ENCODE data around the gene SEC16B.

Gene SEC16B

DNA sequence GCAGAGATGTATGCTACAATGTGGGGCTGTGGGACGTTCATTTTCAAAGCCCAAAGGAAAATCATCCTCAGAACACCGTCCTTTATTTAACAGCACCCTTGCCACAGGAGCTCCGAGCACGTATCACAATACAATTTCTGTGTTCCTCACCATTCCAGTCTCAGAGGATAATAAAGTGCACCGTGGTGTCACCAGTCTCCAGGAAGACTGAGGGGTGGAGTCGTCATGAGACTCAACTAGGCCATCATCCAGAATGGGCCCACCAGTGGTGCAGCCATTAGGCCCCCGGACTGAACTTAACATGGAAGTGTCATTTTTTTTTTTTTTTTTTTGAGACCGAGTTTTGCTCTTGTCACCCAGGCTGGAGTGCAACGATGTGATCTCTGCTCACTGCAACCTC is 17.2 kb downstream of the SEC16B start:
- Histone ChIP-seq H3K4me1 (ENCODE audit: insufficient read depth, low read length) (no peaks in the 10 kb centered on the region; the same call in 1 of the 2 replicates), H3K36me3 (ENCODE audit: insufficient read depth, low read depth, low read length) (no peaks in the 10 kb centered on the region), H3K4me3 (ENCODE audit: low read length) (no peak overlapping the region), H3K9me3 (ENCODE audit: insufficient read depth, low read depth, low read length) (no peaks in the 10 kb centered on the region; the same call in 1 of the 2 replicates), H3K27ac (ENCODE audit: low read length) (no peak overlapping the region), H3K9ac (ENCODE audit: low read depth, low read length) (no peak overlapping the region), H3K27me3 (ENCODE audit: insufficient read depth, low read length) (no peaks in the 10 kb centered on the region)

DNA sequence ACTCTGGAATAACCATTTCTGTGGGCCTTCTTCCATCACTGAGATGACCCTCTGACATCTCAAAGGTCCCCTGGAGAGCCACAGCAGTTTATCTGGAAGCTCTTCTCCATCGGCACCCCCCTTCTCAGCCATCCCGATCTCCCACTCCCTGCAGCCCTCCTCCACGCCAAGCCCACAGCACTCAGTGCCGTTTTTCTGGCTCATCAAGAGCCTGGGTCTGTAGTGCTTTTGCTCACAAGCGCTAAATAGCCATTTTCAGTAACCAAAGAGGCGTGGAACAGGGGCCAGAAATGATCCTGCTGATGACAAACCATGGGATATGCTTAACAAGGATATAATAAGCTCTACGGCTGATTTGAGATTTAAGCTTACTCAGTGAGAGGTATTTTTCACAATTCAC is 17.6 kb downstream of the SEC16B start:
- no peaks in the 10 kb centered on the region; the same call in 1 of the 2 replicates for H3K4me1 ChIP-seq (ENCODE audit: insufficient read depth, low read length)
- H3K27me3 ChIP-seq (ENCODE audit: insufficient read depth, low read length): no peaks in the 10 kb centered on the region
- H3K9me3 ChIP-seq (ENCODE audit: insufficient read depth, low read depth, low read length): no peaks in the 10 kb centered on the region; the same call in 1 of the 2 replicates
- H3K27ac ChIP-seq (ENCODE audit: low read length): no peak overlapping the region
- H3K36me3 ChIP-seq (ENCODE audit: insufficient read depth, low read depth, low read length): no peaks in the 10 kb centered on the region
- H3K9ac ChIP-seq (ENCODE audit: low read depth, low read length): no peak overlapping the region
- H3K4me3 ChIP-seq (ENCODE audit: low read length): no peak overlapping the region

DNA sequence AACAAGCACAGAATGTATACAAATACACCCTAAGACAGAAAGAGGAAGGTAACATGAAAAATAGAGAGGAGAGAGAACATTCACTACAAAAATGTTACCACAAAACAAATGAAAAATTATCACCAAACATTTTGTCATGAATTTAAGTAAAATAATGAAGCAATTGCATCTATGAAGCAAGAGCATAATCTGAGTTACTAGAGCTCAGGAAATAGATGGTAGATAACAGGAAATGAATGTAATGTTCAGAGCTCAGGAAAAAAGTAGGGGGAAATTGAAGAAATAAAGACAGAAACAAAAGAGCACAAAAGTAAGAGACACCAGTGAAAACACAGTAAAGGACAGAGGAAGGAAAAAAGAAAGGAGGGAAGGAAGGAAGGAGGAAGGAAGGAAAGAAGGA is 19.4 kb downstream of the SEC16B start:
- no peak overlapping the region for H3K27ac ChIP-seq (ENCODE audit: low read length)
- no peak overlapping the region for H3K4me3 ChIP-seq (ENCODE audit: low read length)
- no peak overlapping the region for H3K9ac ChIP-seq (ENCODE audit: low read depth, low read length)
- H3K9me3 ChIP-seq (ENCODE audit: insufficient read depth, low read depth, low read length): no peaks in the 10 kb centered on the region
- H3K36me3 ChIP-seq (ENCODE audit: insufficient read depth, low read depth, low read length): no peaks in the 10 kb centered on the region
- no peaks in the 10 kb centered on the region; the same call in 1 of the 2 replicates for H3K4me1 ChIP-seq (ENCODE audit: insufficient read depth, low read length)
- H3K27me3 ChIP-seq (ENCODE audit: insufficient read depth, low read length): no peaks in the 10 kb centered on the region

DNA sequence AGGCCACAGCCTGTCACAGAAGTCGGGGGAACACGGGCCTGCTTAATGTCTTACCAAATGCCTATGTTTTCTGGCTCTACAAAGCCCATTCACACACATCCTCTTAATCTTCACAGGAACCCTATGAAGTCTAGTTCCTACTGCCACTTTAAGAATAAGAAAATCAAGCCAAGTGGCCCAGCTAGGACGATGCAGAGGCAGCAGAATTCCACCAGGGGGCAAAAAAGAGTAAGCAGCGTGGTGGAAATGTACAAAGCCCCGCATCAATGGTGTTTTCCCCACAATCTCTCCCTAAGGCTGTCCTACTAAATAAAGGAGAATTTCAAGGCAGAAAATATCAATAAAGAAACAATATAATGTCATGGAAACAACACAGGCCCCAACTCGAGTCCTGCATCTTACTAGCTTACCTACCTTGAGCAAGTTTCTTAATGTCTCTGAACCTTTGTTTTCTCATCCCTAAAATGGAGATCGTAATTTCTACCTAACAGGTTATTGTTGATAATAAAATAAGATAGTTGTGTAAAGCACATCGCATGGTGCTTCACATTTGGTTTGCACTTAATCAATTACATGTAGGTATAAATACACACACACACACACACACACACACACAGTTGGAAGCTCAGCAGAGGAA is 21.4 kb downstream of the SEC16B start:
- Histone ChIP-seq H3K27me3 (ENCODE audit: insufficient read depth, low read length) (no peaks in the 10 kb centered on the region), H3K4me1 (ENCODE audit: insufficient read depth, low read length) (no peaks in the 10 kb centered on the region; the same call in 1 of the 2 replicates), H3K9me3 (ENCODE audit: insufficient read depth, low read depth, low read length) (no peaks in the 10 kb centered on the region), H3K9ac (ENCODE audit: low read depth, low read length) (no peak overlapping the region), H3K4me3 (ENCODE audit: low read length) (no peak overlapping the region), H3K27ac (ENCODE audit: low read length) (no peak overlapping the region), H3K36me3 (ENCODE audit: insufficient read depth, low read depth, low read length) (no peaks in the 10 kb centered on the region)

DNA sequence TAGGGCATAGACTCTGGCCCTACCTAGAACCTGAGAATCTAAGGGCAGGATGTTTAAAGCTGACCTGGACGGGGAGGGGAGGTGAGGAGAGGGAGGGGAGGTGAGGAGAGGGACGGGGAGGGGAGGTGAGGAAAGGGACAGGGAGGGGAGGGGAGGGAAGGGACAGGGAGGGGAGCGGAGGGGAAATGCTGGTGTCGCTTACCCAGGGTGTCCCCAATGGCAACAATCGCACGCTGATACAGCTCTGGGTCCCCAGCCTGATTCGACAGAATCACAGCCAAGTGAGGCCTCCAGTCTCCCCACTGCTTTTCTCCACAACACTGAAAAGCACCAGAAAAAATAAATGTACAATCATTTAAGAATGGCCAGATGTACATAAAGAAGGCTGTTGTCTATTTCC is 22.2 kb downstream of the SEC16B start:
- no peaks in the 10 kb centered on the region for H3K9me3 ChIP-seq (ENCODE audit: insufficient read depth, low read depth, low read length)
- H3K9ac ChIP-seq (ENCODE audit: low read depth, low read length): no peak overlapping the region
- H3K27me3 ChIP-seq (ENCODE audit: insufficient read depth, low read length): no peaks in the 10 kb centered on the region
- no peaks in the 10 kb centered on the region; the same call in 1 of the 2 replicates for H3K4me1 ChIP-seq (ENCODE audit: insufficient read depth, low read length)
- no peak overlapping the region for H3K4me3 ChIP-seq (ENCODE audit: low read length)
- H3K36me3 ChIP-seq (ENCODE audit: insufficient read depth, low read depth, low read length): no peaks in the 10 kb centered on the region
- H3K27ac ChIP-seq (ENCODE audit: low read length): no peak overlapping the region

DNA sequence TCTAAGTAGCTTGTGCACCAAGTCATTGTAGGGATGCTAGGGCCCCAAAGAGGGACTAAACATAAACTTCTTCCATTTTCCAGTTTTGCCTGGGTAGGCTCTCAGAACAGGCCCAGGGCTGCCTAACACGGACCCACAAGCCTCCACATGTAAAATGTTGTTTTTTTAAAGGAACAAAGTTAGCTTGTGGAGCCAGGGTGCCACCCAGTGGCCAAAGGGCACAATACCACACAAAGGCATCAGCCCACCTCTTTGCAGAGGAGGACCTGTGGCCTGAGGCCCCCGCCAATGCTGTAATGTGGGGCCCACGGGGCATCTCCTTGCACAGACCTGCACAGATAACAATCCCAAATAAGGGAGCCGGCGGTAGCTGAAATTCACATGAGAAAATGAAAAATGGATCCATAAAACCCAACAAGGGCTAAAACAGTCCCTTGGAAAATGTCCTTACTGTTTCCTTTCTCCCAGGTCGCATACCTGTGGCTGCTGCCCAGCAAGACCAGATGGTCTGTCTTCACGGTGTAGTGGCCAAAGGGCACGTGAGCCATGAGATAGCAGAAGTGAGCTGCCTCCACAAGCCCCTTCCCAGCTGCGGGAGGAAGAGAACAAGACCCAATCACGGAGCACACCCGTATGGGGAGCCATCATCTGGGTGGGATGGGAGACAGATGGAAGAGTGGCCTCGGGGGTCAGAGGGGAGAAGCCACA is 23.8 kb downstream of the SEC16B start:
- Histone ChIP-seq H3K36me3 (ENCODE audit: insufficient read depth, low read depth, low read length) (no peaks in the 10 kb centered on the region), H3K27ac (ENCODE audit: low read length) (no peak overlapping the region), H3K9me3 (ENCODE audit: insufficient read depth, low read depth, low read length) (no peaks in the 10 kb centered on the region), H3K4me3 (ENCODE audit: low read length) (no peak overlapping the region), H3K27me3 (ENCODE audit: insufficient read depth, low read length) (no peaks in the 10 kb centered on the region), H3K9ac (ENCODE audit: low read depth, low read length) (no peak overlapping the region), H3K4me1 (ENCODE audit: insufficient read depth, low read length) (no peaks in the 10 kb centered on the region; the same call in 1 of the 2 replicates)

DNA sequence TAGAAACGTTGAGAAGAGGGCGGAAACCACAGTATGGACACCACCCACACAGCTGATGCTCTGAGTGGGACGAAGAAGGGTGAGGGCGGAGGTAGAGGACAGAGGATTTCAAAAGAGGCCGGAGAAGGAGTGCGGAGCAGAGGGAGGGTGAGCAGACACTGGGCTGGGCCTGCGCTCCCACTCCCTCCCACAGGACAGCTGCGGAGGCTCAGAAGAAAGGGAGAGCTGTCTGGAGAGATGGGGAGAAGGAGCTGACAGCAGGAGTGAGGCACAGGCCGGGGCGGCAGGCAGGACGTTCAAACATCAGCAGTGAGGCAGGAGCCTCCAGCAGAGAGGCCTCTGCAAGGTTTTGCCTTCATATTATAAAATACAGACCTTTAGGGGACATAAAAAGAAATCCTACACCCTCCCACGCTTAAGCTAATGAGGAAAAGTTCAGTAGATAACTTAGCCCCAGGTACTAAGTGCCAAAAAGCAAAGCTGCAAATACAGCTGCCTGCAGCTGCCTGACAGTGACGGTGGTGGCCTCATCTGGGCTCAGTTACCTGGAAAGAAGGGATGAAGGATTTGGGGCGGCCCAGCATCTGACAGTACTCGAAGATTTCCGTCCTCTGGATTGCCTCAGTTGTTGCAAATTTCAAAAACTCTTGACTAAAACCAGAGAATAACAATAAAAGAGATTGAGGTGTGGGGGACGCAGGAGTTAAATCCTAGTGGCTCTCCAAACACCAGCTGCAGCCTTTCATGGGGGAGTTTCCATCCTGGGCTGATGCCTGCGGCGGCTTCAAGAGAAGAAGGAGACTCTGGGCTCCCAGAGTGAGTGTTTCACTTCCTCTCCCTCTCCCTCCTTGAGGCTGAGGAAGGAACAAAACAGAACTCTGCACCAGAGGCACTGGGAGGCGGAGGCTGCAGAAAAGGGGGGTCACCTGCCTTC is 25.6 kb downstream of the SEC16B start:
- H3K9me3 ChIP-seq (ENCODE audit: insufficient read depth, low read depth, low read length): no peaks in the 10 kb centered on the region
- H3K27ac ChIP-seq (ENCODE audit: low read length): no peak overlapping the region
- no peaks in the 10 kb centered on the region for H3K36me3 ChIP-seq (ENCODE audit: insufficient read depth, low read depth, low read length)
- no peak overlapping the region for H3K4me3 ChIP-seq (ENCODE audit: low read length)
- H3K4me1 ChIP-seq (ENCODE audit: insufficient read depth, low read length): no peaks in the 10 kb centered on the region; the same call in 1 of the 2 replicates
- H3K9ac ChIP-seq (ENCODE audit: low read depth, low read length): no peak overlapping the region
- H3K27me3 ChIP-seq (ENCODE audit: insufficient read depth, low read length): no peaks in the 10 kb centered on the region

DNA sequence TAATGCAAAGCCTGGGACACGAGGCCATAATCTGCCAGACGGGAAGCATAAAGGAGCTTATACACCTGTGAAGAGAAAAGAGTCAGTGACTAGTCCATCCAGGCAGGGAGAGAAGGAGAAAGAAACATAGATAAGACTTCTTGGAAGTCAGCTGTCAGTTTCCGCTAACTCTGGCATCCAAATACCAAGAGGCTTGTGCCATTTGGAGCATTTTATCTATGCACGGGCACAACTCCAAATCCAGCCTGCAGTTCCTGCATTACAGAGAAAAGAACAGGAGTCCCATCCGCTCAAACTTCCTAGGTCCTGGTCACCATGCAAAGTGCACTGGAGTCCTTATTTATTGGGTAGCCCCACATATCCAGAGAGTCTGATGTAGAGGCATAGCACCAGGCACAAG is 27.9 kb downstream of the SEC16B start:
- Histone ChIP-seq H3K9me3 (ENCODE audit: insufficient read depth, low read depth, low read length) (no peaks in the 10 kb centered on the region), H3K4me1 (ENCODE audit: insufficient read depth, low read length) (no peaks in the 10 kb centered on the region)

DNA sequence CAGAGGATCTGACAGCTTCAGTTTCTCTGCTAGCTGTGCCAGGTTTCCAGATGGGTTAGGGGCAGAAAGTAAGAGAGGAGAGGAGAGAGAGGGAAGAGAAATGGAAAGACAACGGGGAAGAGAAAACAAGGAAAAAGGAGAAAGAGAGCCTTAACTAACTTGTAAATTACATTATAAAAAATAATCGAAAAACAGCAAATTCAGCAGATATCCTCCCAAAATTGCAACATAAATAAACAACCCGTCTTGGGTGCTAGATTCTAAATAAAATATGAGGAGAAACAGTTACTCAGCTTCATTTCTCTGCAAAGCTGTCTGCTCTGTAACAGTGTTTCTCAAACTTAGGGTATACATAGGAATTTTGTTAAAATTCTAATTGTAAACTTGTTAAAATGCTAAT is 29.2 kb downstream of the SEC16B start:
- Histone ChIP-seq H3K4me3 (ENCODE audit: low read length) (no peak overlapping the region), H3K9ac (ENCODE audit: low read depth, low read length) (no peak overlapping the region), H3K27me3 (ENCODE audit: insufficient read depth, low read length) (no peaks in the 10 kb centered on the region), H3K27ac (ENCODE audit: low read length) (no peak overlapping the region), H3K4me1 (ENCODE audit: insufficient read depth, low read length) (no peaks in the 10 kb centered on the region), H3K36me3 (ENCODE audit: insufficient read depth, low read depth, low read length) (no peaks in the 10 kb centered on the region), H3K9me3 (ENCODE audit: insufficient read depth, low read depth, low read length) (no peaks in the 10 kb centered on the region)

More for the DNA sequence above, 27.9 kb downstream of the SEC16B start:
- no peak overlapping the region for H3K27ac ChIP-seq (ENCODE audit: low read length)
- no peaks in the 10 kb centered on the region for H3K27me3 ChIP-seq (ENCODE audit: insufficient read depth, low read length)
- H3K9ac ChIP-seq (ENCODE audit: low read depth, low read length): no peak overlapping the region
- no peaks in the 10 kb centered on the region for H3K36me3 ChIP-seq (ENCODE audit: insufficient read depth, low read depth, low read length)
- no peak overlapping the region for H3K4me3 ChIP-seq (ENCODE audit: low read length)

DNA sequence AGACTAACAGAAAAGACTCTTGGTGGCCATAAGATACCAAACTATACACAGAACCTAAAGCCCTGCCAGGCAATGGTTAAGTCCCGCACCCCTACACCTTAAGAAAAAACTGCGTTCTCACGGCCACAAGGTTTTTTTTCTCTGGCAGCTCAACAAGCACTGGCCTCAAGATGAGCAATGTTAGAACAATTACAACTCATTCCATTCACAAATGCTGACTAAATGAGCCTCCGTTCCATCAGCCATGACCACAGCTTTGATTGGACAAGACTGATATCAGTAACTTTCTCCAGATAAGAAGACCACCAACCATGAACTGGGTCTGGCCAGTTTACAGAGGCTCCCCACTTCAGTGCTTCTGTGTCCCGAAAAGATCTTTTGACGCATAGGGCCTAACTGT is 31.9 kb downstream of the SEC16B start:
- no peaks in the 10 kb centered on the region for H3K4me1 ChIP-seq (ENCODE audit: insufficient read depth, low read length)
- H3K36me3 ChIP-seq (ENCODE audit: insufficient read depth, low read depth, low read length): no peaks in the 10 kb centered on the region
- H3K4me3 ChIP-seq (ENCODE audit: low read length): no peak overlapping the region
- no peak overlapping the region for H3K9ac ChIP-seq (ENCODE audit: low read depth, low read length)
- H3K9me3 ChIP-seq (ENCODE audit: insufficient read depth, low read depth, low read length): no peaks in the 10 kb centered on the region
- H3K27ac ChIP-seq (ENCODE audit: low read length): no peak overlapping the region
- no peaks in the 10 kb centered on the region for H3K27me3 ChIP-seq (ENCODE audit: insufficient read depth, low read length)

DNA sequence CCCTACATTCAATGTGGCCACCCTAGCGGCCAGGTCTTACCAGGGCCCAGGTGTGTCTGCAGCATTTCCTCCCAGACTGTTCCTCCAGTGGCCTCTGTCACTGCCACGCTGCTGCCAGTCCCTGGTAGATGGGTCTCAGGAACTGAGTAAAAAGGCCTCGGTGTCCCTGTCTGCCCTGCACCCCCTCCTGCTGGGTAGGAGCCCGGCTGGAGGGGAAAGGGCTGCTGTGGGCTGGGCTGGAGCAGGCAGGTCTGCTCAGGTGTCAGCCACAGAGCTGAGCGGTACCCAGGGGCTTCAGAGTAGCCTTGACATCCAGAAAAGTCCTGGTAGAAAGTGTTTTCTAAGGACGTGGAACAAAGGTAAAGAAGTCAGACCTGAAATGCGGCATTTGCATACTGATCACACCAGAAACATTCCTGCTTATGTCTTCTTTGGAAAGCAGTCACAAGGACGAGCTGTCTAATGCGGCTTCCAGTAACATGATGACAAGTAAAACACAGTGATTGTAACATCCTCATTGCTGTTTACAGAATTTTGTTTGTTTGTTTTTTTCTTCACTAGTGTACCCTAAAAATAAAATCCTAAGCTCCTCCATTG is 32.6 kb downstream of the SEC16B start:
- Histone ChIP-seq H3K9ac (ENCODE audit: low read depth, low read length) (no peak overlapping the region), H3K36me3 (ENCODE audit: insufficient read depth, low read depth, low read length) (no peaks in the 10 kb centered on the region), H3K4me1 (ENCODE audit: insufficient read depth, low read length) (no peaks in the 10 kb centered on the region), H3K27ac (ENCODE audit: low read length) (no peak overlapping the region), H3K4me3 (ENCODE audit: low read length) (no peak overlapping the region), H3K9me3 (ENCODE audit: insufficient read depth, low read depth, low read length) (no peaks in the 10 kb centered on the region), H3K27me3 (ENCODE audit: insufficient read depth, low read length) (no peaks in the 10 kb centered on the region)
